Measurements from ENCODE around the gene GPR132.

DNA sequence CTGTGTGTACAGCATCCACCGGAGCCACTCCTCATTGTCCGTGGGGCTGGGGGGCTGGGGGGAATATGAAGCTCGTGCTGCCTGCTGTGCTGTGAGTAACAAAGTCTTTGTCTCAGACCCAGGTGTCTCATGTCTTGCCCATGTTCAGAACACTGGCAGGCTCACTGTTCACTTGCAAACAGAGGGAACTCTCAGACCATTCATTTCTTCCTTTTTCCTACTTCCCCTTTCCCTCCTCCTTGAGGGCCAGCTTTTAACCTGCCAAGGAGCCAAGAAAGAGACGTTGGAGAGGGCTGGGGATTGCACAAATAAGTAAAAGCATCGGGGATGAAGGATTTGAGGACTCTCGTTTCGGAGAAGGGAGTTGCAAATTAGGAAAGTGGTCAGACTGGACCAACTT lies 21.6 kb downstream of the GPR132 start:
- TF ChIP-seq, protein P1, sequence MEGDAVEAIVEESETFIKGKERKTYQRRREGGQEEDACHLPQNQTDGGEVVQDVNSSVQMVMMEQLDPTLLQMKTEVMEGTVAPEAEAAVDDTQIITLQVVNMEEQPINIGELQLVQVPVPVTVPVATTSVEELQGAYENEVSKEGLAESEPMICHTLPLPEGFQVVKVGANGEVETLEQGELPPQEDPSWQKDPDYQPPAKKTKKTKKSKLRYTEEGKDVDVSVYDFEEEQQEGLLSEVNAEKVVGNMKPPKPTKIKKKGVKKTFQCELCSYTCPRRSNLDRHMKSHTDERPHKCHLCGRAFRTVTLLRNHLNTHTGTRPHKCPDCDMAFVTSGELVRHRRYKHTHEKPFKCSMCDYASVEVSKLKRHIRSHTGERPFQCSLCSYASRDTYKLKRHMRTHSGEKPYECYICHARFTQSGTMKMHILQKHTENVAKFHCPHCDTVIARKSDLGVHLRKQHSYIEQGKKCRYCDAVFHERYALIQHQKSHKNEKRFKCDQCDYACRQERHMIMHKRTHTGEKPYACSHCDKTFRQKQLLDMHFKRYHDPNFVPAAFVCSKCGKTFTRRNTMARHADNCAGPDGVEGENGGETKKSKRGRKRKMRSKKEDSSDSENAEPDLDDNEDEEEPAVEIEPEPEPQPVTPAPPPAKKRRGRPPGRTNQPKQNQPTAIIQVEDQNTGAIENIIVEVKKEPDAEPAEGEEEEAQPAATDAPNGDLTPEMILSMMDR (IDR thresholded peaks at IDR 0.05), result no peak
- no peak for TF ChIP-seq POLR2A (IDR thresholded peaks at IDR 0.05)
- TF ChIP-seq POLR2AphosphoS5 (IDR thresholded peaks at IDR 0.05; ENCODE audit: insufficient read depth in 1 of 2, low read depth in 1 of 2), result no peak

Data from vagina (tissue), 2 donors.